IMR-90 (cell line): ENCODE data around the gene LYZL2. TPM values are rescaled to one million over a fixed set of nuclear protein-coding genes. Genes with fewer than 3 reads are reported as not detected.
A peak's percentile ranks its signal among the peaks of the same experiment; 100 is the strongest.
"Not testable (repeated sequence)": the region's sequence is repeated elsewhere in the genome, so short reads cannot be mapped to it uniquely, and the experiment has no call there.

ENCODE experiments used
- ATAC-seq: fragments of 200-7000 bp; cut with Tn5 transposase; 2 replicates; pipeline ENCODE4 v1.9.1; 2020; ENCODE audit warnings: low read depth, mild to moderate bottlenecking, moderate library complexity
- BruUV-seq: library from RNA; stranded (reverse); fragments of 400-500 nt; replicated peaks from 2 replicates; lab custom pipeline; 2021; lab: Mats Ljungman, UMichigan
- CTCF ChIA-PET: fragments of 300-600 bp; formaldehyde crosslinking; extraction: SDS; loops from one replicate; lab custom pipeline; 2021; ENCODE audit warnings: antibody characterized with exemption; lab: Yijun Ruan, JAX
- POLR2A ChIA-PET: fragments of 300-600 bp; sonication (Branson Sonifier 250); formaldehyde crosslinking; loops from one replicate; lab custom pipeline; 2022; ENCODE audit warnings: antibody characterized with exemption; ENCODE audit not compliant: unreplicated experiment; lab: Charles Lee
- DNase-seq: peaks from one replicate; pipeline ENCODE4 v3.0.0; 2013
- H2AFZ ChIP-seq: replicated peaks from 2 replicates; pipeline ENCODE3; 2013; ENCODE audit warnings: low read length, mild to moderate bottlenecking; ENCODE audit not compliant: poor library complexity
- H2AK5ac ChIP-seq: 2 replicates; pipeline ENCODE4 v1.6.1; 2013; ENCODE audit warnings: low read depth, low read length, inconsistent platforms
- H2AK9ac ChIP-seq: replicated peaks from 2 replicates; pipeline ENCODE3; 2013; ENCODE audit warnings: mild to moderate bottlenecking, low read depth, low read length, moderate library complexity; ENCODE audit not compliant: poor library complexity
- H2BK120ac ChIP-seq: 2 replicates; pipeline ENCODE4 v1.6.1; 2013; ENCODE audit warnings: low read depth, low read length, inconsistent platforms
- H2BK15ac ChIP-seq: 3 replicates; pipeline ENCODE4 v1.6.1; 2013; ENCODE audit warnings: low read depth, low read length, inconsistent platforms
- H2BK20ac ChIP-seq: 2 replicates; pipeline ENCODE4 v1.6.1; 2013; ENCODE audit warnings: low read depth, mild to moderate bottlenecking, inconsistent platforms, low read length, moderate library complexity
- H2BK5ac ChIP-seq: 2 replicates; pipeline ENCODE4 v1.6.1; 2013; ENCODE audit warnings: mild to moderate bottlenecking, low read depth, low read length, inconsistent platforms; ENCODE audit not compliant: poor library complexity, severe bottlenecking
- H3K14ac ChIP-seq: replicated peaks from 2 replicates; pipeline ENCODE4 v1.6.1; 2013; ENCODE audit warnings: low read depth, low read length, inconsistent platforms
- H3K18ac ChIP-seq: 2 replicates; pipeline ENCODE4 v1.6.1; 2013; ENCODE audit warnings: low read depth, low read length, control low read depth
- H3K23ac ChIP-seq: 2 replicates; pipeline ENCODE4 v1.6.1; 2013; ENCODE audit warnings: low read depth, low read length, inconsistent platforms
- H3K27ac ChIP-seq: 2 replicates; pipeline ENCODE4 v1.5.1; 2013; ENCODE audit warnings: mild to moderate bottlenecking, control low read depth, low read length; ENCODE audit not compliant: insufficient read depth
- H3K27me3 ChIP-seq: 2 replicates; pipeline ENCODE4 v1.6.1; 2013; ENCODE audit warnings: low read length; ENCODE audit not compliant: control insufficient read depth, insufficient read depth
- H3K36me3 ChIP-seq: 2 replicates; pipeline ENCODE4 v1.6.1; 2013; ENCODE audit warnings: low read length, mixed read lengths; ENCODE audit not compliant: control insufficient read depth, insufficient read depth
- H3K4ac ChIP-seq: 2 replicates; pipeline ENCODE4 v1.6.1; 2013; ENCODE audit warnings: low read depth, low read length, inconsistent platforms
- H3K4me1 ChIP-seq: 2 replicates; pipeline ENCODE4 v1.6.1; 2013; ENCODE audit warnings: low read length, mixed read lengths; ENCODE audit not compliant: control insufficient read depth, insufficient read depth
- H3K4me2 ChIP-seq: 2 replicates; pipeline ENCODE4 v1.6.1; 2013; ENCODE audit warnings: low read depth, mild to moderate bottlenecking, control low read depth, low read length, moderate library complexity
- H3K4me3 ChIP-seq: 2 replicates; pipeline ENCODE4 v1.5.1; 2013; ENCODE audit warnings: low read depth, mild to moderate bottlenecking, control low read depth, low read length, moderate library complexity; ENCODE audit not compliant: insufficient read depth
- H3K56ac ChIP-seq: 2 replicates; pipeline ENCODE4 v1.6.1; 2013; ENCODE audit warnings: low read length, inconsistent platforms; ENCODE audit not compliant: insufficient read depth; ENCODE audit errors: extremely low read depth
- H3K79me1 ChIP-seq, 2 experiments: 2 replicates each; pipeline ENCODE4 v1.6.1; 2013; ENCODE audit warnings: low read length in 2 of 2, inconsistent platforms in 1 of 2, low read depth in 1 of 2
- H3K9ac ChIP-seq: 2 replicates; pipeline ENCODE4 v1.6.1; 2013; ENCODE audit warnings: low read depth, low read length, control low read depth
- H3K9me1 ChIP-seq: 2 replicates; pipeline ENCODE4 v1.6.1; 2013; ENCODE audit warnings: low read length, inconsistent platforms; ENCODE audit not compliant: insufficient read depth
- H3K9me3 ChIP-seq: 2 replicates; pipeline ENCODE4 v1.6.1; 2013; ENCODE audit warnings: low read length; ENCODE audit not compliant: control insufficient read depth, insufficient read depth
- H4K20me1 ChIP-seq: 2 replicates; pipeline ENCODE4 v1.6.1; 2013; ENCODE audit warnings: low read length, inconsistent platforms; ENCODE audit not compliant: insufficient read depth
- H4K5ac ChIP-seq: 2 replicates; pipeline ENCODE4 v1.6.1; 2013; ENCODE audit warnings: mild to moderate bottlenecking, low read depth, low read length, control low read depth
- H4K8ac ChIP-seq, 2 experiments: 2 replicates each; pipeline ENCODE4 v1.6.1; 2013; ENCODE audit warnings: low read depth in 2 of 2, low read length in 2 of 2, control low read depth in 1 of 2, inconsistent platforms in 1 of 2
- H4K91ac ChIP-seq: 2 replicates; pipeline ENCODE4 v1.6.1; 2013; ENCODE audit warnings: low read depth, low read length, inconsistent platforms; ENCODE audit not compliant: insufficient read depth
- WGBS, 2 experiments: methylation state at CpG; one replicate each; pipeline versions ENCODE4 v1.1.5 to v1.1.7; 2013; ENCODE audit warnings: missing lambda C conversion rate in 2 of 2; ENCODE audit not compliant: insufficient read length in 1 of 2; ENCODE audit errors: extremely low coverage in 2 of 2; 5-methylcytosine and 5-hydroxymethylcytosine counted together
- dilution Hi-C: fragments of 300-500 bp; cut with HindIII; formaldehyde crosslinking; loops from one replicate; pipeline ENCODE4 v1.14.3; 2018; ENCODE audit warnings: low sequenced_read_pairs; ENCODE audit not compliant: unreplicated experiment
- in situ Hi-C: fragments of 300-500 bp; cut with MboI; formaldehyde crosslinking; loops from 3 replicates; pipeline ENCODE4 v1.14.3; 2019; ENCODE audit warnings: low sequenced_read_pairs, inconsistent platforms, mixed read lengths
- intact Hi-C: fragments of 100-400 bp; cut with micrococcal nuclease; formaldehyde crosslinking; loops from 2 replicates; pipeline ENCODE4 v1.10.0; 2022
- polyA plus RNA-seq, 3 experiments: library from polyadenylated mRNA; depleted of rRNA; stranded (reverse); fragments of >200 nt; gene quantifications; 2 replicates each; pipeline ENCODE4 v1.2.3, GENCODE V29; 2012; ENCODE audit warnings: low replicate concordance in 1 of 3
- total RNA-seq: library from RNA; depleted of rRNA; stranded (reverse); fragments of >200 nt; gene quantifications from 2 replicates; pipeline ENCODE4 v1.2.3, GENCODE V29; 2012

LYZL2 gene
- total and polyA plus RNA-seq, 2 of the 4 experiments (the other 2 are of a cell fraction): not detected

- intact Hi-C loops, H2BK120ac ChIP-seq, H2AFZ ChIP-seq, H3K4ac ChIP-seq, H3K23ac ChIP-seq, H3K9me3 ChIP-seq, H4K5ac ChIP-seq, H3K79me1 ChIP-seq, DNase-seq, H2BK20ac ChIP-seq, H4K20me1 ChIP-seq, H3K4me1 ChIP-seq, H3K27ac ChIP-seq, POLR2A ChIA-PET, BruUV-seq, H3K4me2 ChIP-seq, H3K9me1 ChIP-seq, H2BK15ac ChIP-seq, H3K14ac ChIP-seq, in situ Hi-C loops, H3K18ac ChIP-seq, H3K4me3 ChIP-seq, H4K91ac ChIP-seq, H2BK5ac ChIP-seq, H3K27me3 ChIP-seq, ATAC-seq, H3K36me3 ChIP-seq, H3K9ac ChIP-seq, dilution Hi-C loops, H3K56ac ChIP-seq, H2AK9ac ChIP-seq, CTCF ChIA-PET: not testable (repeated sequence)
- WGBS, 2 experiments: no CpG with 5 or more reads among the region's 13 CpGs
- peak overlapping the region in 1 of 2 experiments; percentile 28; a peak in 1 of 4 replicates for H4K8ac ChIP-seq
- H2AK5ac ChIP-seq: 0 out of 2 replicates have a peak overlapping the region, but pooled peaks have one; percentile 7
Measured at GRCh38 chr10:30642856-30643255, 13.3 kb upstream of the LYZL2 start.
